Neural cell (in vitro differentiated cells): ENCODE results near the gene PRKACB.

Experiments
- EP300 ChIP-seq: fragments of 450-650 bp; conservative IDR thresholded peaks from 2 replicates; pipeline ENCODE4 v1.6.1; 2014; ENCODE audit warnings: antibody characterized with exemption, mild to moderate bottlenecking, moderate library complexity; ENCODE audit not compliant: poor library complexity, severe bottlenecking
- EZH2 ChIP-seq: fragments of 200-600, 300-800 bp; shearing (Covaris generic), sonication (generic); IDR thresholded peaks from 2 replicates; pipeline ENCODE4 v1.6.1; 2014; ENCODE audit warnings: antibody characterized with exemption, low read length, borderline replicate concordance, mild to moderate bottlenecking; ENCODE audit not compliant: insufficient read depth, poor library complexity, severe bottlenecking
- RAD21 ChIP-seq: fragments of 450-650 bp; conservative IDR thresholded peaks from 2 replicates; pipeline ENCODE4 v1.6.1; 2014; ENCODE audit warnings: antibody characterized with exemption, mild to moderate bottlenecking, moderate library complexity
- SMC3 ChIP-seq: fragments of 450-650 bp; conservative IDR thresholded peaks from 2 replicates; pipeline ENCODE4 v1.6.1; 2014; ENCODE audit warnings: antibody characterized with exemption, mild to moderate bottlenecking, moderate library complexity; ENCODE audit not compliant: poor library complexity
- TF ChIP-seq, protein P1 (sequence below): fragments of 450-650 bp; IDR thresholded peaks from 2 replicates; pipeline ENCODE4 v1.5.1; 2014; ENCODE audit warnings: antibody characterized with exemption, mild to moderate bottlenecking, moderate library complexity; ENCODE audit not compliant: poor library complexity, severe bottlenecking
- TF ChIP-seq, protein P2 (sequence below): IDR thresholded peaks from 2 replicates; pipeline ENCODE4 v1.6.1; 2012; ENCODE audit warnings: borderline replicate concordance

DNA sequence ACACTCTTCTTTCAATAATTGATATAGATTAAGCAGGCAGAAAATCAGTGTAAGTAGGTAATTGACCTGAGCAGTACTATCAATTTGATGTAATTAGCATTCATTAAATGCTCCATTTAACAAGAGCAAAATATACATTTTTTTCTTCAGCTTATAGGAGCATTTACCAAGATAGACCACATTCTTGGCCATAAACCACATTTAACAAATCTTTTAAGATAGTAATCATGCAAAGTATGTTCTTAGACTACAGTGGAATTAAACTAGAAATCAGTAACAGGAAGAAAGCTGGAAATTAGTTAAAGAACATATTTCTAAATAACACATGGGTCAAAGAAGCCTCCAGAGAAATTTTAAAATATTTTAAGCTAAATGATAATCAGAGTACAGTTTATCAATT lies 8.7 kb upstream of the PRKACB start:
- TF ChIP-seq, protein P1, sequence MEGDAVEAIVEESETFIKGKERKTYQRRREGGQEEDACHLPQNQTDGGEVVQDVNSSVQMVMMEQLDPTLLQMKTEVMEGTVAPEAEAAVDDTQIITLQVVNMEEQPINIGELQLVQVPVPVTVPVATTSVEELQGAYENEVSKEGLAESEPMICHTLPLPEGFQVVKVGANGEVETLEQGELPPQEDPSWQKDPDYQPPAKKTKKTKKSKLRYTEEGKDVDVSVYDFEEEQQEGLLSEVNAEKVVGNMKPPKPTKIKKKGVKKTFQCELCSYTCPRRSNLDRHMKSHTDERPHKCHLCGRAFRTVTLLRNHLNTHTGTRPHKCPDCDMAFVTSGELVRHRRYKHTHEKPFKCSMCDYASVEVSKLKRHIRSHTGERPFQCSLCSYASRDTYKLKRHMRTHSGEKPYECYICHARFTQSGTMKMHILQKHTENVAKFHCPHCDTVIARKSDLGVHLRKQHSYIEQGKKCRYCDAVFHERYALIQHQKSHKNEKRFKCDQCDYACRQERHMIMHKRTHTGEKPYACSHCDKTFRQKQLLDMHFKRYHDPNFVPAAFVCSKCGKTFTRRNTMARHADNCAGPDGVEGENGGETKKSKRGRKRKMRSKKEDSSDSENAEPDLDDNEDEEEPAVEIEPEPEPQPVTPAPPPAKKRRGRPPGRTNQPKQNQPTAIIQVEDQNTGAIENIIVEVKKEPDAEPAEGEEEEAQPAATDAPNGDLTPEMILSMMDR: no peak
- TF ChIP-seq, protein P2, sequence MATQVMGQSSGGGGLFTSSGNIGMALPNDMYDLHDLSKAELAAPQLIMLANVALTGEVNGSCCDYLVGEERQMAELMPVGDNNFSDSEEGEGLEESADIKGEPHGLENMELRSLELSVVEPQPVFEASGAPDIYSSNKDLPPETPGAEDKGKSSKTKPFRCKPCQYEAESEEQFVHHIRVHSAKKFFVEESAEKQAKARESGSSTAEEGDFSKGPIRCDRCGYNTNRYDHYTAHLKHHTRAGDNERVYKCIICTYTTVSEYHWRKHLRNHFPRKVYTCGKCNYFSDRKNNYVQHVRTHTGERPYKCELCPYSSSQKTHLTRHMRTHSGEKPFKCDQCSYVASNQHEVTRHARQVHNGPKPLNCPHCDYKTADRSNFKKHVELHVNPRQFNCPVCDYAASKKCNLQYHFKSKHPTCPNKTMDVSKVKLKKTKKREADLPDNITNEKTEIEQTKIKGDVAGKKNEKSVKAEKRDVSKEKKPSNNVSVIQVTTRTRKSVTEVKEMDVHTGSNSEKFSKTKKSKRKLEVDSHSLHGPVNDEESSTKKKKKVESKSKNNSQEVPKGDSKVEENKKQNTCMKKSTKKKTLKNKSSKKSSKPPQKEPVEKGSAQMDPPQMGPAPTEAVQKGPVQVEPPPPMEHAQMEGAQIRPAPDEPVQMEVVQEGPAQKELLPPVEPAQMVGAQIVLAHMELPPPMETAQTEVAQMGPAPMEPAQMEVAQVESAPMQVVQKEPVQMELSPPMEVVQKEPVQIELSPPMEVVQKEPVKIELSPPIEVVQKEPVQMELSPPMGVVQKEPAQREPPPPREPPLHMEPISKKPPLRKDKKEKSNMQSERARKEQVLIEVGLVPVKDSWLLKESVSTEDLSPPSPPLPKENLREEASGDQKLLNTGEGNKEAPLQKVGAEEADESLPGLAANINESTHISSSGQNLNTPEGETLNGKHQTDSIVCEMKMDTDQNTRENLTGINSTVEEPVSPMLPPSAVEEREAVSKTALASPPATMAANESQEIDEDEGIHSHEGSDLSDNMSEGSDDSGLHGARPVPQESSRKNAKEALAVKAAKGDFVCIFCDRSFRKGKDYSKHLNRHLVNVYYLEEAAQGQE: no peak
- no peak for TF ChIP-seq SMC3
- TF ChIP-seq EP300: no peak
- TF ChIP-seq EZH2: no peak
- TF ChIP-seq RAD21: no peak
